Activated CD8-positive, alpha-beta T cell treated with anti-CD3 and anti-CD28 coated beads for 36 hours (primary cell): ENCODE measurements around the gene KIRREL2. TPM values are rescaled to one million over a fixed set of nuclear protein-coding genes. Genes with fewer than 3 reads are reported as not detected.

Experiments used
- ATAC-seq: fragments of 200-7000 bp; cut with Tn5 transposase; one replicate; pipeline ENCODE4 v1.10.0; 2021; ENCODE audit warnings: mild to moderate bottlenecking, moderate library complexity
- CTCF ChIA-PET: fragments of 350-600 bp; sonication (Branson Sonifier 250); formaldehyde crosslinking; loops from one replicate; lab custom pipeline; 2021; ENCODE audit warnings: antibody characterized with exemption; lab: Charles Lee
- POLR2A ChIA-PET: fragments of 350-600 bp; sonication (Branson Sonifier 250); formaldehyde crosslinking; loops from one replicate; lab custom pipeline; 2021; ENCODE audit warnings: antibody characterized with exemption; lab: Charles Lee
- DNase-seq: peaks from one replicate; pipeline ENCODE4 v3.0.0-alpha.2; 2020
- H3K27ac Mint-ChIP-seq: one replicate; pipeline ENCODE4 v1.8.0; 2021; ENCODE audit warnings: mild to moderate bottlenecking, mixed read lengths
- H3K27me3 Mint-ChIP-seq: one replicate; pipeline ENCODE4 v1.8.0; 2021; ENCODE audit warnings: mixed read lengths
- H3K36me3 Mint-ChIP-seq: one replicate; pipeline ENCODE4 v1.8.0; 2021; ENCODE audit warnings: low read depth, mixed read lengths
- H3K4me1 Mint-ChIP-seq: one replicate; pipeline ENCODE4 v1.8.0; 2021; ENCODE audit warnings: low read depth, mixed read lengths
- H3K4me3 Mint-ChIP-seq: one replicate; pipeline ENCODE4 v1.8.0; 2021; ENCODE audit warnings: mild to moderate bottlenecking, moderate library complexity, mixed read lengths
- H3K9me3 Mint-ChIP-seq: one replicate; pipeline ENCODE4 v1.8.0; 2021; ENCODE audit warnings: mixed read lengths
- CTCF ChIP-seq: fragments of 200-600 bp; IDR thresholded peaks from one replicate; pipeline ENCODE4 v1.8.0; 2022; ENCODE audit warnings: antibody characterized with exemption, mild to moderate bottlenecking
- intact Hi-C: fragments of 100-400 bp; cut with micrococcal nuclease; formaldehyde crosslinking; loops from one replicate; pipeline ENCODE4 v1.10.0; 2022
- total RNA-seq, 2 experiments: library from RNA; stranded (reverse); gene quantifications; one replicate each; pipeline ENCODE4 v1.2.3, GENCODE V29; 2021

KIRREL2 gene
- total RNA-seq, 2 experiments from 2014 or later = 1.4 TPM

- DNase-seq = no peak
- no peak overlapping the region for H3K4me3 Mint-ChIP-seq
- ChIA-PET CTCF (interaction anchor here (0.8 kb wide), 1 partner anchor 18 kb away, joined by 3 read pairs; no protein-coding TSS in a partner anchor), POLR2A (interaction anchor here (1.2 kb wide), 1 partner anchor 8 kb away, joined by 5 read pairs; no protein-coding TSS in a partner anchor)
- no peak overlapping the region for H3K27ac Mint-ChIP-seq
- H3K9me3 Mint-ChIP-seq = no peaks in the 10 kb centered on the region
- H3K27me3 Mint-ChIP-seq = peaks cover 28% of the 10 kb centered on the region
- no peaks in the 10 kb centered on the region for H3K36me3 Mint-ChIP-seq
- ATAC-seq = no peak
- intact Hi-C loops = no loop called here
- peaks cover 6% of the 10 kb centered on the region for H3K4me1 Mint-ChIP-seq
- TF ChIP-seq CTCF = no peak
Measured at GRCh38 chr19:35853038-35853756, 3.5 kb upstream of the KIRREL2 start.

- TF ChIP-seq CTCF = no peak
- H3K4me1 Mint-ChIP-seq = peaks cover 9% of the 10 kb centered on the region
- ATAC-seq (no peak), DNase-seq (no peak)
- H3K27me3 Mint-ChIP-seq = peaks cover 53% of the 10 kb centered on the region
- no peaks in the 10 kb centered on the region for H3K36me3 Mint-ChIP-seq
- ChIA-PET CTCF (no interaction called here), POLR2A (no interaction called here)
- H3K27ac Mint-ChIP-seq = no peak overlapping the region
- H3K9me3 Mint-ChIP-seq = no peaks in the 10 kb centered on the region
- intact Hi-C loops = no loop called here
- H3K4me3 Mint-ChIP-seq = no peak overlapping the region
Measured at GRCh38 chr19:35858311-35858710, 1.6 kb downstream of the KIRREL2 start.

DNA sequence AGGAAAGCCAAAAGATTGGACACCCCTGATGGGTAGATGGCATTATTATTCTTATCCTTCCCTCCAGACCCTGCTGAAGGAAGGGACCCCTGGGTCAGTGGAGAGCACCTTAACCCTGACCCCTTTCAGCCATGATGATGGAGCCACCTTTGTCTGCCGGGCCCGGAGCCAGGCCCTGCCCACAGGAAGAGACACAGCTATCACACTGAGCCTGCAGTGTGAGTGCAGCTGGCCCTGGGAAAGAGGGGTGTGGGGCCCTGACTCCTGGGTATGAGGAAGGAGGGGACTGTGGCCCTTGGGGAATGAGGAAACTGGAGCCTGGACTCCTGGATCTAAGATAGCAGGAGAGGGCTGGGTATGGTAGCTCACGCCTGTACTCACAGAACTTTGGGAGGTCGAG lies 2.7 kb downstream of the KIRREL2 start:
- DNase-seq (no peak), ATAC-seq (no peak)
- peaks cover 53% of the 10 kb centered on the region for H3K27me3 Mint-ChIP-seq
- no peaks in the 10 kb centered on the region for H3K9me3 Mint-ChIP-seq
- ChIA-PET CTCF (no interaction called here), POLR2A (no interaction called here)
- no peak overlapping the region for H3K27ac Mint-ChIP-seq
- H3K4me1 Mint-ChIP-seq = peaks cover 9% of the 10 kb centered on the region
- H3K4me3 Mint-ChIP-seq = no peak overlapping the region
- intact Hi-C loops = no loop called here
- no peak for TF ChIP-seq CTCF
- H3K36me3 Mint-ChIP-seq = no peaks in the 10 kb centered on the region

GRCh38 chr19:35860436-35860817 lies 3.7 kb downstream of the KIRREL2 start:
- intact Hi-C loops = no loop called here
- no peaks in the 10 kb centered on the region for H3K36me3 Mint-ChIP-seq
- no peak overlapping the region for H3K4me3 Mint-ChIP-seq
- peaks cover 46% of the 10 kb centered on the region for H3K27me3 Mint-ChIP-seq
- ChIA-PET CTCF (no interaction called here), POLR2A (no interaction called here)
- no peaks in the 10 kb centered on the region for H3K9me3 Mint-ChIP-seq
- DNase-seq (no peak), ATAC-seq (no peak)
- no peak overlapping the region for H3K27ac Mint-ChIP-seq
- peaks cover 9% of the 10 kb centered on the region for H3K4me1 Mint-ChIP-seq
- no peak for TF ChIP-seq CTCF

DNA sequence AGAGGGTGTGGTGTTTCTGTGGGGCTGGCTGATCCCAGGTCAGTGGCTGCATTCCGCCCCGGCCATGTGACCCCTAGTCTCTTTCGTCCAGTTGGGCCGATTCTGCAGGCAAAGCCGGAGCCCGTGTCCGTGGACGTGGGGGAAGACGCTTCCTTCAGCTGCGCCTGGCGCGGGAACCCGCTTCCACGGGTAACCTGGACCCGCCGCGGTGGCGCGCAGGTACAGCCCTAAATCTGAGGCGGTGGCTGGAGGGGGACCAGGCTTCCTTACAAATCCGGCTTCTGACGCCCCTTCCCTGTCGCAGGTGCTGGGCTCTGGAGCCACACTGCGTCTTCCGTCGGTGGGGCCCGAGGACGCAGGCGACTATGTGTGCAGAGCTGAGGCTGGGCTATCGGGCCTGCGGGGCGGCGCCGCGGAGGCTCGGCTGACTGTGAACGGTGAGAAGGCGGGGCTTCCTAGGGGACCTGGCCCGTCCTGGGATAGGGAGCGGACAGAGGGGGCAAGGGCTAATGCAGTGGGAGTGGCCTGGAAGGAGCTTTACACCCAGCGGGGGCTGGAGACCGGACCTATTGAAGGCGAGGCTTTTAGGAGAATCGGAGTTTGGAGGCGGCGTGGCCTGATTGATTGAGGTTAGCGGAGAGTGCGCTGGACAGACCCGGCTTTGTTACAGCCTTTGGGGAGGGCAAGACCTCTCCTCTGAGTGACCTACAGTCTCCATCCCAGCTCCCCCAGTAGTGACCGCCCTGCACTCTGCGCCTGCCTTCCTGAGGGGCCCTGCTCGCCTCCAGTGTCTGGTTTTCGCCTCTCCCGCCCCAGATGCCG lies 4.3 kb downstream of the KIRREL2 start:
- POLR2A ChIA-PET = interaction anchor here (1.1 kb wide), 1 partner anchor 8 kb away, joined by 5 read pairs; the partner anchor contains the start of gene NPHS1
- intact Hi-C loops = no loop called here
- CTCF ChIA-PET = no interaction called here
- no peak for DNase-seq
- H3K27me3 Mint-ChIP-seq = peaks cover 45% of the 10 kb centered on the region
- no peak overlapping the region for H3K27ac Mint-ChIP-seq
- no peak overlapping the region for H3K4me3 Mint-ChIP-seq
- H3K36me3 Mint-ChIP-seq = no peaks in the 10 kb centered on the region
- TF ChIP-seq CTCF = no peak
- H3K4me1 Mint-ChIP-seq = peaks cover 9% of the 10 kb centered on the region
- H3K9me3 Mint-ChIP-seq = no peaks in the 10 kb centered on the region
- no peak for ATAC-seq
